ENCODE data around the gene ZNF808. TPM values are rescaled to one million over a fixed set of nuclear protein-coding genes. Genes with fewer than 3 reads are reported as not detected.

Gene ZNF808
- total and polyA plus RNA-seq, 9 of the 15 experiments (the other 6 are each of a cell fraction or from before 2014, with no cell fraction given): 3.1 to 20.1 (median 10.9) TPM

GRCh38 chr19:52601025-52601973 is 73.8 kb downstream of the ZNF808 start (continued):
- peak; percentile 88 for TF ChIP-seq MGA (IDR thresholded peaks at IDR 0.05)
- no peak for TF ChIP-seq CUX1 (CRISPR knock-in tag; IDR thresholded peaks at IDR 0.05)
- no peak for TF ChIP-seq TCF7L2 (IDR thresholded peaks at IDR 0.05; ENCODE audit: low read depth, low read length)
- no peak for TF ChIP-seq HDAC6 (IDR thresholded peaks at IDR 0.05; ENCODE audit: low read depth, low read length)
- TF ChIP-seq, protein P1, sequence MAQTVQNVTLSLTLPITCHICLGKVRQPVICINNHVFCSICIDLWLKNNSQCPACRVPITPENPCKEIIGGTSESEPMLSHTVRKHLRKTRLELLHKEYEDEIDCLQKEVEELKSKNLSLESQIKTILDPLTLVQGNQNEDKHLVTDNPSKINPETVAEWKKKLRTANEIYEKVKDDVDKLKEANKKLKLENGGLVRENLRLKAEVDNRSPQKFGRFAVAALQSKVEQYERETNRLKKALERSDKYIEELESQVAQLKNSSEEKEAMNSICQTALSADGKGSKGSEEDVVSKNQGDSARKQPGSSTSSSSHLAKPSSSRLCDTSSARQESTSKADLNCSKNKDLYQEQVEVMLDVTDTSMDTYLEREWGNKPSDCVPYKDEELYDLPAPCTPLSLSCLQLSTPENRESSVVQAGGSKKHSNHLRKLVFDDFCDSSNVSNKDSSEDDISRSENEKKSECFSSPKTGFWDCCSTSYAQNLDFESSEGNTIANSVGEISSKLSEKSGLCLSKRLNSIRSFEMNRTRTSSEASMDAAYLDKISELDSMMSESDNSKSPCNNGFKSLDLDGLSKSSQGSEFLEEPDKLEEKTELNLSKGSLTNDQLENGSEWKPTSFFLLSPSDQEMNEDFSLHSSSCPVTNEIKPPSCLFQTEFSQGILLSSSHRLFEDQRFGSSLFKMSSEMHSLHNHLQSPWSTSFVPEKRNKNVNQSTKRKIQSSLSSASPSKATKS (CRISPR knock-in tag; IDR thresholded peaks at IDR 0.05): no peak
